Measurements from ENCODE around the gene PDE11A.

Gene PDE11A

DNA sequence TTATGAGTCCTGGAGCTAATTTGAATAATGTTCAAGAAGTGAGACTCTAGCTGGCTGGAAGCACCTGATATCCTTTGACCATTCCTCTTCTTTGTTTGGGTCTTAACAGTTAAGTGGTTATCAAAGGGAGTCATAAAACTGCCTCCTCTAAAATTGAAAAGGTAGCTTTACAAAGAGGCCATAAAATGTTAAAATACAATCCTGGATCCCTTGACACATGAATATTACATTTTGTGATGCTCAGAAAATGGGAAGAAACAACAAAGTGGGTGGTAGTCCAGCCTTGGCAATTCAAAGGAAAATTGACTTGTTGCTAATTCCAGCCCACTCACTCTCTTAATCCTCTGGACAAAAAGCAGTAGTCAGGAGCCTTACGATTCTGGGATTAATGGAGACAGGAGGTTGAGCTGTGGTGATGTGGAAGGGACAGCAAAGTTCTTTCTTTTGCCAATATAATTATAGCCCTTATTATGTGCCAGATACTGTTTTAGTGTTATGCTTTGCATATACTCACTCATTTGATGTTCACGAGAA, 339.2 kb downstream of the PDE11A start:
- Mint-ChIP-seq H3K36me3 (ENCODE audit: low read depth) (no peaks in the 10 kb centered on the region), H3K27ac (no peak overlapping the region), H3K9me3 (no peaks in the 10 kb centered on the region), H3K27me3 (ENCODE audit: low read depth) (peaks cover 23% of the 10 kb centered on the region), H3K4me1 (ENCODE audit: low read depth) (no peaks in the 10 kb centered on the region), H3K4me3 (no peak overlapping the region)

DNA sequence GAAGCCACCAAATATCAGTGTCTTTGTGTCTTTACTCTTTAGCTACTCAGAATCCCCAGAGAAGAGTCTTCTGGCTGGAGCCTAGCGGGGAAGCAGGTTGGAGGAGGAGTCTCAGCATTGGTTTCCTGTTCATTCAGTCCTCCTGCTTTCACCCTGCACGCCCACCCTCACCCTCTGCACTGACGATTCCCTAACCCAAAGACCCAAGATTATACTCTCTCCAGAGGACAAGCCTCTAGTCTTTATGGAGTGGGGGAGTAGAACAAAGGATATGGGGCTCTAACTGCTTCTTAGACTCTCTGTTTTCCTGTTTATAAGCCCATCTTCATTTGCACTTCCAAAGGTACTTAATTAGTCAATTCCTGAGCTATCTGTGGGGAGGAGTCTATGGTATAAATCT, 341.2 kb downstream of the PDE11A start:
- Mint-ChIP-seq H3K4me3 (no peak overlapping the region), H3K36me3 (ENCODE audit: low read depth) (no peaks in the 10 kb centered on the region), H3K27ac (no peak overlapping the region), H3K9me3 (no peaks in the 10 kb centered on the region), H3K4me1 (ENCODE audit: low read depth) (no peaks in the 10 kb centered on the region), H3K27me3 (ENCODE audit: low read depth) (peaks cover 30% of the 10 kb centered on the region)

DNA sequence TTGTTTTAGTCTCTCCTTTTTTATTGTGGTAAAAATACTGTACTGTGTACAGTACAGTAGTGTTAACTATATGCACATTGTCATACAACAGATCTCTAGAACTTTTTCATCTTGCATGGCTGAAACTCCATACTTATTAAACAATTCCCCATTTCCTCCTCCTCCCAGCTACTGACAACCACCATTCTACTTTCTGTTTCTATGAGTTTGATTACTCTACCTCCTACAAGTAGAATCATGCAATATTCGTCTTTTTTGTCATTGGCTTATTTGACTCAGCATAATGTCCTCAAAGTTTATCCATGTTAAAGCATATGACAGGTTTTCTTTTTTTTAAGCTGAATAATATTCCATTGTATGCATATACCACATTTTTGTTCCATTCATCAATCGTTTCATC, 341.8 kb downstream of the PDE11A start:
- Mint-ChIP-seq H3K4me1 (ENCODE audit: low read depth) (no peaks in the 10 kb centered on the region), H3K27me3 (ENCODE audit: low read depth) (peaks cover 34% of the 10 kb centered on the region), H3K36me3 (ENCODE audit: low read depth) (no peaks in the 10 kb centered on the region), H3K27ac (no peak overlapping the region), H3K4me3 (no peak overlapping the region), H3K9me3 (no peaks in the 10 kb centered on the region)

GRCh38 chr2:177730363-177730762, 342.2 kb downstream of the PDE11A start:
- no peaks in the 10 kb centered on the region for H3K4me1 Mint-ChIP-seq (ENCODE audit: low read depth)
- no peak overlapping the region for H3K27ac Mint-ChIP-seq
- peaks cover 34% of the 10 kb centered on the region for H3K27me3 Mint-ChIP-seq (ENCODE audit: low read depth)

GRCh38 chr2:177728920-177729319, 343.7 kb downstream of the PDE11A start:
- H3K4me1 Mint-ChIP-seq (ENCODE audit: low read depth) = no peaks in the 10 kb centered on the region
- peaks cover 39% of the 10 kb centered on the region for H3K27me3 Mint-ChIP-seq (ENCODE audit: low read depth)
- no peak overlapping the region for H3K4me3 Mint-ChIP-seq
- H3K27ac Mint-ChIP-seq = no peak overlapping the region
- H3K36me3 Mint-ChIP-seq (ENCODE audit: low read depth) = no peaks in the 10 kb centered on the region
- H3K9me3 Mint-ChIP-seq = no peaks in the 10 kb centered on the region

More at GRCh38 chr2:177730363-177730762, 342.2 kb downstream of the PDE11A start:
- no peaks in the 10 kb centered on the region for H3K9me3 Mint-ChIP-seq
- H3K4me3 Mint-ChIP-seq = no peak overlapping the region
- no peaks in the 10 kb centered on the region for H3K36me3 Mint-ChIP-seq (ENCODE audit: low read depth)

DNA sequence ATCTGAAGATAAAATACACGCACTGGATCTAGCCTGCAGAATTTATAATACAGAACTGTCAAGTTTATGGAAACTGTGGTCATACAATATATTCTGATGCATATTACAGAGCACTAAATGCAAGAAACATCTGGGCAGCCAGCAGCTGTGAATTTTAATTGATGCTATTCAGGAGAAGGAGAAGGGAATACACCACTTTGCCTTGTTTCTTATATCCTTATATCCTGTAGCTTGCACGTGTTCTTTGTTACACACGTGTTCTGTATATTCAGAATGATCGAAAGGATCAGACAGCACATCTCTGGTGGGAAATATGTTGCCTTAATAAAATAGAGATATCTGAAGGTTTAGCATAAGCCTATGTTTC, 344.2 kb downstream of the PDE11A start:
- no peak overlapping the region for H3K4me3 Mint-ChIP-seq
- no peak overlapping the region for H3K27ac Mint-ChIP-seq
- peaks cover 39% of the 10 kb centered on the region for H3K27me3 Mint-ChIP-seq (ENCODE audit: low read depth)
- no peaks in the 10 kb centered on the region for H3K9me3 Mint-ChIP-seq
- H3K4me1 Mint-ChIP-seq (ENCODE audit: low read depth) = no peaks in the 10 kb centered on the region
- H3K36me3 Mint-ChIP-seq (ENCODE audit: low read depth) = no peaks in the 10 kb centered on the region

DNA sequence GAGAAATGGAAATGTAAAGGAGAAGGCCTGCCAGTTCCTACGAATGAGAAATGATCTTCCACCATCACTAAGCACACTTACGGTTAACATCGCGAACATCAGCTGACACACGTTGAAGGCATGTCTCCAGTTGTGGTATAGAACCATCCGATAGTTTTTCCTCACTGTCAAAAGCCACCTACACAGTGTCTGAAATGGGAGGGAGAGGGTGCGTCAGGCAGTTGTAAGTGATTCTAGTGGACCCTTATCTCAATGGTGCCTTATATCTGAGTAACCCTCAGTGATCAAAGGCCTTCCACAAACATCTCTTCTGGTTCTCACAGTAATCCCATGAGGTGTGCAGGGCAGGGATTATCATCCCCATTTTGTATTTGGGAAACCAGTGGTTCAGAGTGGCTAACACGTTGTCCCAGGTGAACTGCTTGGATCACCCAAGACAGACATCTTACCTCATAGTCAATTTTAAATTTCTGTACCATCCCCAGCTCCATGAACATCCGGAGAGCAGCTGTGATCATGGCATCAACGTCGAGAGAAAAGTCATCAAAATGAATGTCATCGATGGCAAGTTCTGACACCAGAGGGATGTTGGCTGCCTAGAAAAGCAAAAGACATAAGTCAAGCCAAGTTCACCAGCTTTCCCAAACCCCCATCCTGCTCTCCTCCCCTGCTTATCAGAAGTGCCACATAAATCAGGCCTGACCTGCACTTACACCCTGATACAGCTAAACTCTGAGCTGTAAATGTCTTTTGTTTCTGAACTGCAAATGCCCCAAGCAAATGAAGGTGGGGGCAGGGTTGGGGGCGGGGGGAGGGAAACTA, 344.8 kb downstream of the PDE11A start:
- H3K27ac Mint-ChIP-seq = no peak overlapping the region
- no peaks in the 10 kb centered on the region for H3K36me3 Mint-ChIP-seq (ENCODE audit: low read depth)
- H3K27me3 Mint-ChIP-seq (ENCODE audit: low read depth) = peaks cover 43% of the 10 kb centered on the region
- H3K9me3 Mint-ChIP-seq = no peaks in the 10 kb centered on the region
- no peak overlapping the region for H3K4me3 Mint-ChIP-seq
- H3K4me1 Mint-ChIP-seq (ENCODE audit: low read depth) = no peaks in the 10 kb centered on the region

GRCh38 chr2:177726931-177727348, 345.6 kb downstream of the PDE11A start:
- Mint-ChIP-seq H3K4me3 (no peak overlapping the region), H3K27ac (no peak overlapping the region), H3K36me3 (ENCODE audit: low read depth) (no peaks in the 10 kb centered on the region), H3K4me1 (ENCODE audit: low read depth) (no peaks in the 10 kb centered on the region), H3K9me3 (no peaks in the 10 kb centered on the region), H3K27me3 (ENCODE audit: low read depth) (peaks cover 40% of the 10 kb centered on the region)

DNA sequence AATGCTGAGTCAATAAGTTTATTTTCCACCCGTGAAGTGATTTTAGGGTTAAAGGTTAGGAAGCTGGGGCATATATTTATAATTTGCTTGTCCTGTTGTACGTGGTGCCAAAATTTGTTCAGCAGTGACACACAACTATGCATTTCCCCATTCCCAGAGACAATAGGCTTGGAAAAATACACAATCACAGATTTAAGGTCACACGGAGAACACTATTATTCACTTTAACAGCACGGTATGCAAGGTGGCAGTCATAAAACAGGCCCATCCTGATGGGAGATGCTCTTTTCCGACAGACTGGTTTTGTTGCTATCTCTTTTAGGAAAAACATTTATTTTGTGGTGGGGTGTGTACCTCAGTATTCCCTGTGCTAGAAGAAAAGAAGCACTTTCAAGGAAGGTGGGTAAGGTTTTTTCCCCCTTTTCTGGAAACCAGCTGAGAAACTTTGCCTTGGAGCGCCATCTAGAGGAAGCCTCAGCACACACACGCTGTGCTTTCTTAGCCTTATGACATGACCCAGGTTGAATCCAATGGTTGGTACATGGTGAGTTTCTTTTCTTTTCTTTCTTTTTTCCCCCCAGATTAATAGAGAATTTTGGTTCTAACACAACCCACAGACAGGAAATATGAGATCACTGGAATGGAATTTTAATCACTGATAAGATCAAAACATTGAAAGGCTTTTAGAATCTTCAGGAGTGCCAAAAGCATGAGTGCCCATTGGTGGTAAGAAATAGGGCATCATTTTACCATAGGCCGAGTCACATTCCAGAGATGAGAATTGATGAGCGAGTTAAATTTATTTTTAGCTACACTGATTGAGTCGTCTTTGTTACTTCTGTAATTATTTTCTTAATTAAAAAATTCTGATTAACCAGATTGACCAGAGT, 347.9 kb downstream of the PDE11A start:
- no peak overlapping the region for H3K27ac Mint-ChIP-seq
- H3K36me3 Mint-ChIP-seq (ENCODE audit: low read depth) = no peaks in the 10 kb centered on the region
- H3K9me3 Mint-ChIP-seq = no peaks in the 10 kb centered on the region
- H3K4me1 Mint-ChIP-seq (ENCODE audit: low read depth) = no peaks in the 10 kb centered on the region
- H3K4me3 Mint-ChIP-seq = no peak overlapping the region
- H3K27me3 Mint-ChIP-seq (ENCODE audit: low read depth) = peaks cover 31% of the 10 kb centered on the region

- H3K4me3 Mint-ChIP-seq = no peak overlapping the region
Observed at GRCh38 chr2:177723235-177723634, 349.3 kb downstream of the PDE11A start.

GRCh38 chr2:177721818-177722567, 350.6 kb downstream of the PDE11A start:
- Mint-ChIP-seq H3K4me3 (no peak overlapping the region), H3K27me3 (ENCODE audit: low read depth) (peaks cover 20% of the 10 kb centered on the region), H3K27ac (no peak overlapping the region), H3K36me3 (ENCODE audit: low read depth) (no peaks in the 10 kb centered on the region), H3K4me1 (ENCODE audit: low read depth) (no peaks in the 10 kb centered on the region), H3K9me3 (no peaks in the 10 kb centered on the region)

More at GRCh38 chr2:177723235-177723634, 349.3 kb downstream of the PDE11A start:
- peaks cover 20% of the 10 kb centered on the region for H3K27me3 Mint-ChIP-seq (ENCODE audit: low read depth)
- no peaks in the 10 kb centered on the region for H3K9me3 Mint-ChIP-seq
- H3K4me1 Mint-ChIP-seq (ENCODE audit: low read depth) = no peaks in the 10 kb centered on the region
- H3K36me3 Mint-ChIP-seq (ENCODE audit: low read depth) = no peaks in the 10 kb centered on the region
- H3K27ac Mint-ChIP-seq = no peak overlapping the region

GRCh38 chr2:177721087-177721486, 351.5 kb downstream of the PDE11A start:
- Mint-ChIP-seq H3K4me1 (ENCODE audit: low read depth) (no peaks in the 10 kb centered on the region), H3K9me3 (no peaks in the 10 kb centered on the region), H3K36me3 (ENCODE audit: low read depth) (no peaks in the 10 kb centered on the region), H3K27me3 (ENCODE audit: low read depth) (peaks cover 13% of the 10 kb centered on the region), H3K27ac (no peak overlapping the region), H3K4me3 (no peak overlapping the region)

GRCh38 chr2:177717831-177718618, 354.6 kb downstream of the PDE11A start:
- H3K27ac Mint-ChIP-seq = no peak overlapping the region
- peaks cover 11% of the 10 kb centered on the region for H3K27me3 Mint-ChIP-seq (ENCODE audit: low read depth)
- no peaks in the 10 kb centered on the region for H3K9me3 Mint-ChIP-seq
- H3K4me3 Mint-ChIP-seq = no peak overlapping the region
- no peaks in the 10 kb centered on the region for H3K36me3 Mint-ChIP-seq (ENCODE audit: low read depth)
- no peaks in the 10 kb centered on the region for H3K4me1 Mint-ChIP-seq (ENCODE audit: low read depth)
